HEK293 (cell line): ENCODE measurements around the gene PRPF6.

Experiments
- MEIS1 ChIP-seq: sonication (generic); formaldehyde crosslinking; IDR thresholded peaks from 2 replicates; pipeline ENCODE4 v1.8.1; 2022; ENCODE audit warnings: missing genetic modification reagents, mild to moderate bottlenecking, borderline replicate concordance
- TRIM28 ChIP-seq: IDR thresholded peaks from 2 replicates; pipeline ENCODE4 v1.6.1; 2011; ENCODE audit warnings: low read length, control low read depth, borderline replicate concordance
- ZNF121 ChIP-seq: fragments of 450-650 bp; formaldehyde crosslinking; IDR thresholded peaks from 2 replicates; pipeline ENCODE4 v1.5.1; 2016; ENCODE audit warnings: missing biosample characterization, missing genetic modification characterization
- ZNF596 ChIP-seq: fragments of 450-650 bp; IDR thresholded peaks from 2 replicates; pipeline ENCODE4 v1.5.0; 2018; ENCODE audit warnings: missing biosample characterization, mild to moderate bottlenecking, missing genetic modification characterization, moderate library complexity
- ZNF658 ChIP-seq: fragments of 450-650 bp; formaldehyde crosslinking; IDR thresholded peaks from 2 replicates; pipeline ENCODE4; 2016; ENCODE audit warnings: missing biosample characterization, missing genetic modification characterization
- TF ChIP-seq, protein P1 (sequence below): fragments of 450-650 bp; formaldehyde crosslinking; IDR thresholded peaks from 2 replicates; pipeline ENCODE4 v1.5.1; 2016; ENCODE audit warnings: missing biosample characterization, missing genetic modification characterization
- TF ChIP-seq, protein P2 (sequence below): fragments of 450-650 bp; formaldehyde crosslinking; IDR thresholded peaks from 2 replicates; pipeline ENCODE4 v1.5.1; 2016; ENCODE audit warnings: missing biosample characterization, missing genetic modification characterization

DNA sequence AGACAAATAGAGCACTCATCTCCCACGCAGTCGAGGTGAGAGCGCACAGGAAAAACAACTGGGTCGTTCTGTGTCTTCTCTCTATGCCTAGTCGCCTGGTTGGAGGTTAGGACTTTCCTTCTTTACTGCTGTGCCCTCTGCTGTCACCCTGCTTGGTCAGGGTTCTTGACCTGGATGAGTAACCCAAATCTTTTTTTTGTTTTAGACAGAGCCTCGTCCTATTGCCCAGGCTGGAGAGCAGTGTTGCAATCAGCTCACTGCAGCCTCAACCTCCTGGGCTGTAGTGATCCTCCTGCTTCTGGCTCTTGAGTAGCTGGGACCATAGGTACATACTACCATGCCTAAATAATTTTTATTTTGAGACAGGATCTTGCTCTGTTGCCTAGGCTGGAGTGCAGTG is 24.5 kb downstream of the PRPF6 start:
- TF ChIP-seq, protein P1, sequence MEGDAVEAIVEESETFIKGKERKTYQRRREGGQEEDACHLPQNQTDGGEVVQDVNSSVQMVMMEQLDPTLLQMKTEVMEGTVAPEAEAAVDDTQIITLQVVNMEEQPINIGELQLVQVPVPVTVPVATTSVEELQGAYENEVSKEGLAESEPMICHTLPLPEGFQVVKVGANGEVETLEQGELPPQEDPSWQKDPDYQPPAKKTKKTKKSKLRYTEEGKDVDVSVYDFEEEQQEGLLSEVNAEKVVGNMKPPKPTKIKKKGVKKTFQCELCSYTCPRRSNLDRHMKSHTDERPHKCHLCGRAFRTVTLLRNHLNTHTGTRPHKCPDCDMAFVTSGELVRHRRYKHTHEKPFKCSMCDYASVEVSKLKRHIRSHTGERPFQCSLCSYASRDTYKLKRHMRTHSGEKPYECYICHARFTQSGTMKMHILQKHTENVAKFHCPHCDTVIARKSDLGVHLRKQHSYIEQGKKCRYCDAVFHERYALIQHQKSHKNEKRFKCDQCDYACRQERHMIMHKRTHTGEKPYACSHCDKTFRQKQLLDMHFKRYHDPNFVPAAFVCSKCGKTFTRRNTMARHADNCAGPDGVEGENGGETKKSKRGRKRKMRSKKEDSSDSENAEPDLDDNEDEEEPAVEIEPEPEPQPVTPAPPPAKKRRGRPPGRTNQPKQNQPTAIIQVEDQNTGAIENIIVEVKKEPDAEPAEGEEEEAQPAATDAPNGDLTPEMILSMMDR (tag by site-specific recombination): no peak
- TF ChIP-seq MEIS1 (CRISPR knock-in tag) (no peak), ZNF596 (tag by site-specific recombination) (no peak), ZNF121 (tag by site-specific recombination) (no peak), TRIM28 (no peak), ZNF658 (tag by site-specific recombination) (no peak)
- TF ChIP-seq, protein P2, sequence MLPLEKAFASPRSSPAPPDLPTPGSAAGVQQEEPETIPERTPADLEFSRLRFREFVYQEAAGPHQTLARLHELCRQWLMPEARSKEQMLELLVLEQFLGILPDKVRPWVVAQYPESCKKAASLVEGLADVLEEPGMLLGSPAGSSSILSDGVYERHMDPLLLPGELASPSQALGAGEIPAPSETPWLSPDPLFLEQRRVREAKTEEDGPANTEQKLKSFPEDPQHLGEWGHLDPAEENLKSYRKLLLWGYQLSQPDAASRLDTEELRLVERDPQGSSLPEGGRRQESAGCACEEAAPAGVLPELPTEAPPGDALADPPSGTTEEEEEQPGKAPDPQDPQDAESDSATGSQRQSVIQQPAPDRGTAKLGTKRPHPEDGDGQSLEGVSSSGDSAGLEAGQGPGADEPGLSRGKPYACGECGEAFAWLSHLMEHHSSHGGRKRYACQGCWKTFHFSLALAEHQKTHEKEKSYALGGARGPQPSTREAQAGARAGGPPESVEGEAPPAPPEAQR (tag by site-specific recombination): no peak
